IMR-90 (cell line): Measurements from ENCODE around the gene ALDH1A1. TPM values are rescaled to one million over a fixed set of nuclear protein-coding genes. Genes with fewer than 3 reads are reported as not detected.

Source experiments
- ATAC-seq: fragments of 200-7000 bp; cut with Tn5 transposase; 2 replicates; pipeline ENCODE4 v1.9.1; 2020; ENCODE audit warnings: low read depth, mild to moderate bottlenecking, moderate library complexity
- BruUV-seq: library from RNA; stranded (reverse); fragments of 400-500 nt; replicated peaks from 2 replicates; lab custom pipeline; 2021; lab: Mats Ljungman, UMichigan
- CTCF ChIA-PET: fragments of 300-600 bp; formaldehyde crosslinking; extraction: SDS; loops from one replicate; lab custom pipeline; 2021; ENCODE audit warnings: antibody characterized with exemption; lab: Yijun Ruan, JAX
- POLR2A ChIA-PET: fragments of 300-600 bp; sonication (Branson Sonifier 250); formaldehyde crosslinking; loops from one replicate; lab custom pipeline; 2022; ENCODE audit warnings: antibody characterized with exemption; ENCODE audit not compliant: unreplicated experiment; lab: Charles Lee
- DNase-seq: peaks from one replicate; pipeline ENCODE4 v3.0.0; 2013
- H2AFZ ChIP-seq: replicated peaks from 2 replicates; pipeline ENCODE3; 2013; ENCODE audit warnings: low read length, mild to moderate bottlenecking; ENCODE audit not compliant: poor library complexity
- H2AK5ac ChIP-seq: 2 replicates; pipeline ENCODE4 v1.6.1; 2013; ENCODE audit warnings: low read depth, low read length, inconsistent platforms
- H2AK9ac ChIP-seq: replicated peaks from 2 replicates; pipeline ENCODE3; 2013; ENCODE audit warnings: mild to moderate bottlenecking, low read depth, low read length, moderate library complexity; ENCODE audit not compliant: poor library complexity
- H2BK120ac ChIP-seq: 2 replicates; pipeline ENCODE4 v1.6.1; 2013; ENCODE audit warnings: low read depth, low read length, inconsistent platforms
- H2BK15ac ChIP-seq: 3 replicates; pipeline ENCODE4 v1.6.1; 2013; ENCODE audit warnings: low read depth, low read length, inconsistent platforms
- H2BK20ac ChIP-seq: 2 replicates; pipeline ENCODE4 v1.6.1; 2013; ENCODE audit warnings: low read depth, mild to moderate bottlenecking, inconsistent platforms, low read length, moderate library complexity
- H2BK5ac ChIP-seq: 2 replicates; pipeline ENCODE4 v1.6.1; 2013; ENCODE audit warnings: mild to moderate bottlenecking, low read depth, low read length, inconsistent platforms; ENCODE audit not compliant: poor library complexity, severe bottlenecking
- H3K14ac ChIP-seq: replicated peaks from 2 replicates; pipeline ENCODE4 v1.6.1; 2013; ENCODE audit warnings: low read depth, low read length, inconsistent platforms
- H3K18ac ChIP-seq: 2 replicates; pipeline ENCODE4 v1.6.1; 2013; ENCODE audit warnings: low read depth, low read length, control low read depth
- H3K23ac ChIP-seq: 2 replicates; pipeline ENCODE4 v1.6.1; 2013; ENCODE audit warnings: low read depth, low read length, inconsistent platforms
- H3K27ac ChIP-seq: 2 replicates; pipeline ENCODE4 v1.5.1; 2013; ENCODE audit warnings: mild to moderate bottlenecking, control low read depth, low read length; ENCODE audit not compliant: insufficient read depth
- H3K27me3 ChIP-seq: 2 replicates; pipeline ENCODE4 v1.6.1; 2013; ENCODE audit warnings: low read length; ENCODE audit not compliant: control insufficient read depth, insufficient read depth
- H3K36me3 ChIP-seq: 2 replicates; pipeline ENCODE4 v1.6.1; 2013; ENCODE audit warnings: low read length, mixed read lengths; ENCODE audit not compliant: control insufficient read depth, insufficient read depth
- H3K4ac ChIP-seq: 2 replicates; pipeline ENCODE4 v1.6.1; 2013; ENCODE audit warnings: low read depth, low read length, inconsistent platforms
- H3K4me1 ChIP-seq: 2 replicates; pipeline ENCODE4 v1.6.1; 2013; ENCODE audit warnings: low read length, mixed read lengths; ENCODE audit not compliant: control insufficient read depth, insufficient read depth
- H3K4me2 ChIP-seq: 2 replicates; pipeline ENCODE4 v1.6.1; 2013; ENCODE audit warnings: low read depth, mild to moderate bottlenecking, control low read depth, low read length, moderate library complexity
- H3K4me3 ChIP-seq: 2 replicates; pipeline ENCODE4 v1.5.1; 2013; ENCODE audit warnings: low read depth, mild to moderate bottlenecking, control low read depth, low read length, moderate library complexity; ENCODE audit not compliant: insufficient read depth
- H3K56ac ChIP-seq: 2 replicates; pipeline ENCODE4 v1.6.1; 2013; ENCODE audit warnings: low read length, inconsistent platforms; ENCODE audit not compliant: insufficient read depth; ENCODE audit errors: extremely low read depth
- H3K79me1 ChIP-seq, 2 experiments: 2 replicates each; pipeline ENCODE4 v1.6.1; 2013; ENCODE audit warnings: low read length in 2 of 2, inconsistent platforms in 1 of 2, low read depth in 1 of 2
- H3K9ac ChIP-seq: 2 replicates; pipeline ENCODE4 v1.6.1; 2013; ENCODE audit warnings: low read depth, low read length, control low read depth
- H3K9me1 ChIP-seq: 2 replicates; pipeline ENCODE4 v1.6.1; 2013; ENCODE audit warnings: low read length, inconsistent platforms; ENCODE audit not compliant: insufficient read depth
- H3K9me3 ChIP-seq: 2 replicates; pipeline ENCODE4 v1.6.1; 2013; ENCODE audit warnings: low read length; ENCODE audit not compliant: control insufficient read depth, insufficient read depth
- H4K20me1 ChIP-seq: 2 replicates; pipeline ENCODE4 v1.6.1; 2013; ENCODE audit warnings: low read length, inconsistent platforms; ENCODE audit not compliant: insufficient read depth
- H4K5ac ChIP-seq: 2 replicates; pipeline ENCODE4 v1.6.1; 2013; ENCODE audit warnings: mild to moderate bottlenecking, low read depth, low read length, control low read depth
- H4K8ac ChIP-seq, 2 experiments: 2 replicates each; pipeline ENCODE4 v1.6.1; 2013; ENCODE audit warnings: low read depth in 2 of 2, low read length in 2 of 2, control low read depth in 1 of 2, inconsistent platforms in 1 of 2
- H4K91ac ChIP-seq: 2 replicates; pipeline ENCODE4 v1.6.1; 2013; ENCODE audit warnings: low read depth, low read length, inconsistent platforms; ENCODE audit not compliant: insufficient read depth
- BHLHE40 ChIP-seq: fragments of 150-350 bp; IDR thresholded peaks from 2 replicates; pipeline ENCODE4 v1.6.1; 2016; ENCODE audit warnings: mild to moderate bottlenecking, low read depth, low read length
- CEBPB ChIP-seq: IDR thresholded peaks from 2 replicates; pipeline ENCODE4 v1.6.1; 2012; ENCODE audit warnings: low read depth, low read length, improper control_type of control experiment
- CHD1 ChIP-seq: IDR thresholded peaks from 2 replicates; pipeline ENCODE4 v1.6.1; 2012; ENCODE audit warnings: low read depth, low read length, improper control_type of control experiment
- ELK1 ChIP-seq: fragments of 150-350 bp; IDR thresholded peaks from 2 replicates; pipeline ENCODE4 v1.6.1; 2016; ENCODE audit warnings: low read depth, mild to moderate bottlenecking, low read length, moderate library complexity, borderline replicate concordance
- FOS ChIP-seq: fragments of 150-350 bp; IDR thresholded peaks from 2 replicates; pipeline ENCODE4 v1.6.1; 2016; ENCODE audit warnings: low read depth, low read length
- MAFK ChIP-seq: IDR thresholded peaks from 2 replicates; pipeline ENCODE4 v1.6.1; 2012; ENCODE audit warnings: low read depth, low read length, improper control_type of control experiment
- MAZ ChIP-seq: IDR thresholded peaks from 2 replicates; pipeline ENCODE4 v1.6.1; 2012; ENCODE audit warnings: low read depth, mild to moderate bottlenecking, low read length, improper control_type of control experiment, moderate library complexity, borderline replicate concordance
- MXI1 ChIP-seq: IDR thresholded peaks from 2 replicates; pipeline ENCODE4 v1.6.1; 2012; ENCODE audit warnings: low read depth, mild to moderate bottlenecking, low read length, moderate library complexity, borderline replicate concordance
- NFE2L2 ChIP-seq: fragments of 150-350 bp; IDR thresholded peaks from 2 replicates; pipeline ENCODE4 v1.6.1; 2016; ENCODE audit warnings: low read depth, mild to moderate bottlenecking, low read length
- POLR2A ChIP-seq: IDR thresholded peaks from 2 replicates; pipeline ENCODE4 v1.6.1; 2012; ENCODE audit warnings: mild to moderate bottlenecking, low read depth, low read length
- RAD21 ChIP-seq: IDR thresholded peaks from 2 replicates; pipeline ENCODE4 v1.6.1; 2012; ENCODE audit warnings: low read length, improper control_type of control experiment
- RCOR1 ChIP-seq: IDR thresholded peaks from 2 replicates; pipeline ENCODE4 v1.6.1; 2012; ENCODE audit warnings: mild to moderate bottlenecking, low read length, improper control_type of control experiment; ENCODE audit not compliant: insufficient replicate concordance
- RFX5 ChIP-seq: IDR thresholded peaks from 2 replicates; pipeline ENCODE4 v1.8.0; 2012; ENCODE audit warnings: low read depth, mild to moderate bottlenecking, low read length, moderate library complexity
- SMC3 ChIP-seq: fragments of 150-350 bp; IDR thresholded peaks from 2 replicates; pipeline ENCODE4 v1.6.1; 2016; ENCODE audit warnings: low read depth, mild to moderate bottlenecking, antibody characterized with exemption, low read length, moderate library complexity
- WGBS, 2 experiments: methylation state at CpG; one replicate each; pipeline versions ENCODE4 v1.1.5 to v1.1.7; 2013; ENCODE audit warnings: missing lambda C conversion rate in 2 of 2; ENCODE audit not compliant: insufficient read length in 1 of 2; ENCODE audit errors: extremely low coverage in 2 of 2; 5-methylcytosine and 5-hydroxymethylcytosine counted together
- dilution Hi-C: fragments of 300-500 bp; cut with HindIII; formaldehyde crosslinking; loops from one replicate; pipeline ENCODE4 v1.14.3; 2018; ENCODE audit warnings: low sequenced_read_pairs; ENCODE audit not compliant: unreplicated experiment
- in situ Hi-C: fragments of 300-500 bp; cut with MboI; formaldehyde crosslinking; loops from 3 replicates; pipeline ENCODE4 v1.14.3; 2019; ENCODE audit warnings: low sequenced_read_pairs, inconsistent platforms, mixed read lengths
- intact Hi-C: fragments of 100-400 bp; cut with micrococcal nuclease; formaldehyde crosslinking; loops from 2 replicates; pipeline ENCODE4 v1.10.0; 2022
- polyA plus RNA-seq, 3 experiments: library from polyadenylated mRNA; depleted of rRNA; stranded (reverse); fragments of >200 nt; gene quantifications; 2 replicates each; pipeline ENCODE4 v1.2.3, GENCODE V29; 2012; ENCODE audit warnings: low replicate concordance in 1 of 3
- total RNA-seq: library from RNA; depleted of rRNA; stranded (reverse); fragments of >200 nt; gene quantifications from 2 replicates; pipeline ENCODE4 v1.2.3, GENCODE V29; 2012
- TF ChIP-seq, protein P1 (sequence below): conservative IDR thresholded peaks from 2 replicates; pipeline ENCODE4 v1.5.1; 2012; ENCODE audit warnings: mild to moderate bottlenecking, low read depth, low read length, improper control_type of control experiment
- TF ChIP-seq, protein P2 (sequence below): fragments of 150-350 bp; IDR thresholded peaks from 2 replicates; pipeline ENCODE4 v1.6.1; 2017; ENCODE audit warnings: mild to moderate bottlenecking, antibody characterized with exemption, low read length, low read depth

ALDH1A1 gene
- total and polyA plus RNA-seq, 2 of the 4 experiments (the other 2 are of a cell fraction): not detected

- H3K4ac ChIP-seq: no peak overlapping the region
- WGBS, 2 experiments: 67% methylated on average over 1 of the region's 5 CpGs; no CpG with 5 or more reads in 1 of the 2 experiments
- no peaks in the 10 kb centered on the region for H4K20me1 ChIP-seq
- no peak overlapping the region for H3K27ac ChIP-seq
- no peaks in the 10 kb centered on the region for H3K36me3 ChIP-seq
- no peaks in the 10 kb centered on the region for H3K79me1 ChIP-seq
- H3K18ac ChIP-seq: no peak overlapping the region
- H3K9me1 ChIP-seq: no peaks in the 10 kb centered on the region
- H3K27me3 ChIP-seq: no peaks in the 10 kb centered on the region; the same call in 1 of the 2 replicates
- intact Hi-C loops: loop anchor here (2.0 kb wide), 1 partner anchor 21 kb away; no protein-coding TSS in a partner anchor
- H4K5ac ChIP-seq: no peak overlapping the region
- no peak overlapping the region for H2BK20ac ChIP-seq
- ChIA-PET CTCF (no interaction called here), POLR2A (no interaction called here)
- H4K8ac ChIP-seq: no peak overlapping the region
- TF ChIP-seq BHLHE40: no peak
- TF ChIP-seq MAZ: no peak
- TF ChIP-seq FOS: no peak
- TF ChIP-seq POLR2A: no peak
- no peak for TF ChIP-seq RFX5
- TF ChIP-seq RCOR1: no peak
- TF ChIP-seq, protein P1, sequence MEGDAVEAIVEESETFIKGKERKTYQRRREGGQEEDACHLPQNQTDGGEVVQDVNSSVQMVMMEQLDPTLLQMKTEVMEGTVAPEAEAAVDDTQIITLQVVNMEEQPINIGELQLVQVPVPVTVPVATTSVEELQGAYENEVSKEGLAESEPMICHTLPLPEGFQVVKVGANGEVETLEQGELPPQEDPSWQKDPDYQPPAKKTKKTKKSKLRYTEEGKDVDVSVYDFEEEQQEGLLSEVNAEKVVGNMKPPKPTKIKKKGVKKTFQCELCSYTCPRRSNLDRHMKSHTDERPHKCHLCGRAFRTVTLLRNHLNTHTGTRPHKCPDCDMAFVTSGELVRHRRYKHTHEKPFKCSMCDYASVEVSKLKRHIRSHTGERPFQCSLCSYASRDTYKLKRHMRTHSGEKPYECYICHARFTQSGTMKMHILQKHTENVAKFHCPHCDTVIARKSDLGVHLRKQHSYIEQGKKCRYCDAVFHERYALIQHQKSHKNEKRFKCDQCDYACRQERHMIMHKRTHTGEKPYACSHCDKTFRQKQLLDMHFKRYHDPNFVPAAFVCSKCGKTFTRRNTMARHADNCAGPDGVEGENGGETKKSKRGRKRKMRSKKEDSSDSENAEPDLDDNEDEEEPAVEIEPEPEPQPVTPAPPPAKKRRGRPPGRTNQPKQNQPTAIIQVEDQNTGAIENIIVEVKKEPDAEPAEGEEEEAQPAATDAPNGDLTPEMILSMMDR: no peak
- no peak for TF ChIP-seq ELK1
- no peak for TF ChIP-seq RAD21
- TF ChIP-seq MXI1: no peak
- TF ChIP-seq MAFK: no peak
- TF ChIP-seq CHD1: no peak
- TF ChIP-seq, protein P2, sequence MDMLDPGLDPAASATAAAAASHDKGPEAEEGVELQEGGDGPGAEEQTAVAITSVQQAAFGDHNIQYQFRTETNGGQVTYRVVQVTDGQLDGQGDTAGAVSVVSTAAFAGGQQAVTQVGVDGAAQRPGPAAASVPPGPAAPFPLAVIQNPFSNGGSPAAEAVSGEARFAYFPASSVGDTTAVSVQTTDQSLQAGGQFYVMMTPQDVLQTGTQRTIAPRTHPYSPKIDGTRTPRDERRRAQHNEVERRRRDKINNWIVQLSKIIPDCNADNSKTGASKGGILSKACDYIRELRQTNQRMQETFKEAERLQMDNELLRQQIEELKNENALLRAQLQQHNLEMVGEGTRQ: no peak
- no peak for TF ChIP-seq CEBPB
- no peak for TF ChIP-seq SMC3
- no peak for TF ChIP-seq NFE2L2
- no peak overlapping the region for H3K9ac ChIP-seq
- no peak for ATAC-seq
- no peak overlapping the region for H3K23ac ChIP-seq
- no peak overlapping the region for H3K56ac ChIP-seq
- no peak overlapping the region for H2AK5ac ChIP-seq
- no peak overlapping the region for H3K4me3 ChIP-seq
- H2BK15ac ChIP-seq: no peak overlapping the region
- dilution Hi-C loops: no loop called here
- no peak overlapping the region for H2AFZ ChIP-seq
- H3K9me3 ChIP-seq: no peaks in the 10 kb centered on the region
- H4K91ac ChIP-seq: no peak overlapping the region
- H3K4me1 ChIP-seq: no peaks in the 10 kb centered on the region
- no TSS peak for BruUV-seq
- DNase-seq: no peak
- no peak overlapping the region for H3K14ac ChIP-seq
- no peak overlapping the region for H2BK5ac ChIP-seq
- no peak overlapping the region for H3K4me2 ChIP-seq
- H2AK9ac ChIP-seq: no peak overlapping the region
- no peak overlapping the region for H2BK120ac ChIP-seq
- in situ Hi-C loops: no loop called here
These were observed 37.2 kb downstream of the ALDH1A1 start for GRCh38 chr9:72915659-72916058.
